Mammary epithelial cell (primary cell): Measurements from ENCODE around the gene SNX33.

Experiments
- EZH2 ChIP-seq: IDR thresholded peaks from 2 replicates; pipeline ENCODE4 v1.6.1; 2012; ENCODE audit warnings: low read length, inconsistent platforms, borderline replicate concordance
- TF ChIP-seq, protein P1 (sequence below), 2 donors: IDR thresholded peaks in 1 of 2; conservative IDR thresholded peaks in 1 of 2; 2 replicates each; pipeline ENCODE4 v1.5.1; 2011 to 2012; ENCODE audit warnings: inconsistent platforms in 2 of 2, low read length in 2 of 2, mild to moderate bottlenecking in 2 of 2, control low read depth in 1 of 2, low read depth in 1 of 2; ENCODE audit not compliant: insufficient read depth in 1 of 2; ENCODE audit errors: extremely low read depth in 1 of 2

DNA sequence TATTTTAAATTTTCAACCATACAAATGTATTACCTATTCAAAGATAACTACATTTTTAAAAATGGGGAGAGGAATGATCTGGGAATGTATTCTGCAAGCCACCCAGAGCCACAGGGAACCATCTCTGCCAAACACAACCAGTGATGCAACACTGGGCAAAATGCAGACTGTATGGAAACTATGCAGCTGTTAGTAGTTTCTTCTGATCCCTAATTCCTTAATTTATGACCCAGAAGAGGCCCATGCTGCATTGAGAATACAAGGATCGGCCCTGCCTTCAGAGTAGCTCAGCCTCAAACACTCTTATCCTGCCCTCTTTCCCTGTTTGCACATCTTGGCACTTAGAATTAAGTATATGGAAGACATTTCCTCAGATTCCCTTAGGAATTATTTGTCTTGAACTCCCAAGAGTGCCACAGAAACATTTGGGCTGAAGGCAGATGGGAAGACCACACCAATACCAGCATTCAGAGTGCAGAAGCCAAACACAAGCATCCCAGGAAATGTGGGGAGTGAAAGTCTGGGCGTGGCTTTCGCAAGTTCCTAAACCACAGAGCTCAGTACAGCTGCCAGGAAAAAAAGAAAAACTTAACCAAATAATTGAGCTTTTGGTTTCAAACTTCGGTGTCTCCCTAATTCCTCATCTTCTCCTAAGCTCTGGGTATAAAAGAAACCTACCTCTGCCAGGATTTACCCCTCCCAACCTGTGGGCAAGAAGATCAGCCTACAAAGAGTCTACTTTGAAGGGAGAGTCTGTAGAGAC, 27.5 kb upstream of the SNX33 start:
- TF ChIP-seq, protein P1, sequence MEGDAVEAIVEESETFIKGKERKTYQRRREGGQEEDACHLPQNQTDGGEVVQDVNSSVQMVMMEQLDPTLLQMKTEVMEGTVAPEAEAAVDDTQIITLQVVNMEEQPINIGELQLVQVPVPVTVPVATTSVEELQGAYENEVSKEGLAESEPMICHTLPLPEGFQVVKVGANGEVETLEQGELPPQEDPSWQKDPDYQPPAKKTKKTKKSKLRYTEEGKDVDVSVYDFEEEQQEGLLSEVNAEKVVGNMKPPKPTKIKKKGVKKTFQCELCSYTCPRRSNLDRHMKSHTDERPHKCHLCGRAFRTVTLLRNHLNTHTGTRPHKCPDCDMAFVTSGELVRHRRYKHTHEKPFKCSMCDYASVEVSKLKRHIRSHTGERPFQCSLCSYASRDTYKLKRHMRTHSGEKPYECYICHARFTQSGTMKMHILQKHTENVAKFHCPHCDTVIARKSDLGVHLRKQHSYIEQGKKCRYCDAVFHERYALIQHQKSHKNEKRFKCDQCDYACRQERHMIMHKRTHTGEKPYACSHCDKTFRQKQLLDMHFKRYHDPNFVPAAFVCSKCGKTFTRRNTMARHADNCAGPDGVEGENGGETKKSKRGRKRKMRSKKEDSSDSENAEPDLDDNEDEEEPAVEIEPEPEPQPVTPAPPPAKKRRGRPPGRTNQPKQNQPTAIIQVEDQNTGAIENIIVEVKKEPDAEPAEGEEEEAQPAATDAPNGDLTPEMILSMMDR (conservative IDR thresholded peaks at IDR 0.05 in 1 of 2, IDR thresholded peaks at IDR 0.05 in 1 of 2; ENCODE audit: extremely low read depth in 1 of 2, insufficient read depth in 1 of 2, low read depth in 1 of 2, low read length in 2 of 2) = no peak
- no peak for TF ChIP-seq EZH2
